Smooth muscle cell (in vitro differentiated cells): ENCODE results near the gene UBQLN4. TPM values are rescaled to one million over a fixed set of nuclear protein-coding genes. Genes with fewer than 3 reads are reported as not detected.

Experiments used
- DNase-seq: peaks from one replicate; lab custom pipeline; 2025; ENCODE audit not compliant: unreplicated experiment; lab: John Stamatoyannopoulos, UW
- H2AFZ ChIP-seq: fragments of 200-600 bp; sonication (generic); 2 replicates; pipeline ENCODE4 v1.6.0; 2016; ENCODE audit warnings: antibody characterized with exemption, low read depth, mild to moderate bottlenecking
- H3F3A ChIP-seq: fragments of 200-600 bp; sonication (generic); 2 replicates; pipeline ENCODE4 v1.6.0; 2017; ENCODE audit warnings: antibody characterized with exemption, low read depth
- H3K27ac ChIP-seq: fragments of 200-600 bp; sonication (generic); 2 replicates; pipeline ENCODE4 v1.5.1; 2016; ENCODE audit warnings: low read depth, mild to moderate bottlenecking
- H3K27me3 ChIP-seq: fragments of 200-600 bp; sonication (generic); 2 replicates; pipeline ENCODE4 v1.6.1; 2016; ENCODE audit warnings: low read depth, mild to moderate bottlenecking
- H3K36me3 ChIP-seq: fragments of 200-600 bp; sonication (generic); 2 replicates; pipeline ENCODE4 v1.5.1; 2016; ENCODE audit warnings: low read depth
- H3K4me1 ChIP-seq: fragments of 200-600 bp; sonication (generic); 2 replicates; pipeline ENCODE4 v1.5.1; 2016; ENCODE audit warnings: low read depth
- H3K4me2 ChIP-seq: fragments of 200-600 bp; sonication (generic); 2 replicates; pipeline ENCODE4 v1.6.0; 2016; ENCODE audit warnings: mild to moderate bottlenecking
- H3K4me3 ChIP-seq: fragments of 200-600 bp; sonication (generic); 2 replicates; pipeline ENCODE4 v1.5.1; 2016; ENCODE audit warnings: mild to moderate bottlenecking
- H3K79me2 ChIP-seq: fragments of 200-600 bp; sonication (generic); 2 replicates; pipeline ENCODE4 v1.6.0; 2016; ENCODE audit warnings: low read depth, mild to moderate bottlenecking
- H3K9ac ChIP-seq: fragments of 200-600 bp; sonication (generic); 2 replicates; pipeline ENCODE4 v1.6.0; 2016; ENCODE audit warnings: low read depth
- H3K9me3 ChIP-seq: fragments of 200-600 bp; sonication (generic); replicated peaks from 2 replicates; pipeline ENCODE4 v1.5.1; 2016; ENCODE audit warnings: low read depth
- H4K20me1 ChIP-seq: fragments of 200-600 bp; sonication (generic); 2 replicates; pipeline ENCODE4 v1.6.0; 2016; ENCODE audit warnings: low read depth
- CTCF ChIP-seq: fragments of 200-600 bp; sonication (generic); IDR thresholded peaks from 2 replicates; pipeline ENCODE4 v1.5.1; 2017; ENCODE audit warnings: borderline replicate concordance, mild to moderate bottlenecking, antibody characterized with exemption; ENCODE audit not compliant: insufficient read depth, poor library complexity, severe bottlenecking
- WGBS: methylation state at CpG from one replicate; pipeline ENCODE4 v1.1.7; 2016; ENCODE audit warnings: low lambda C conversion rate; 5-methylcytosine and 5-hydroxymethylcytosine counted together
- polyA plus RNA-seq: library from polyadenylated mRNA; unstranded; fragments of >200 nt; fragmentation: Nextera tagmentation; extraction: Ambion mirVana; gene quantifications from 2 replicates; pipeline ENCODE4 v1.2.1, GENCODE V29; 2016
- total RNA-seq: library from RNA; depleted of rRNA; stranded (reverse); fragments of >200 nt; gene quantifications from 2 replicates; pipeline ENCODE4 v1.2.3, GENCODE V29; 2014

The UBQLN4 gene
- total and polyA plus RNA-seq, 2 experiments from 2014 or later: 18.1 to 19.4 TPM

GRCh38 chr1:156100205-156100995, 46.8 kb upstream of the UBQLN4 start:
- H3K27ac ChIP-seq: peak overlapping the region; percentile 75
- H3K9me3 ChIP-seq: no peaks in the 10 kb centered on the region
- H3K36me3 ChIP-seq: no peaks in the 10 kb centered on the region
- H3K4me1 ChIP-seq: peaks cover 42% of the 10 kb centered on the region
- H3K27me3 ChIP-seq: no peaks in the 10 kb centered on the region
- H3K79me2 ChIP-seq: peaks cover 35% of the 10 kb centered on the region
- TF ChIP-seq CTCF: no peak
- no peak overlapping the region for H2AFZ ChIP-seq
- 72% methylated on average over 4 of the region's 4 CpGs for WGBS
- H3K9ac ChIP-seq: peak overlapping the region; percentile 18
- no peak for DNase-seq
- no peak overlapping the region for H3K4me3 ChIP-seq
- peaks cover 27% of the 10 kb centered on the region for H3F3A ChIP-seq
- no peak overlapping the region for H3K4me2 ChIP-seq
- H4K20me1 ChIP-seq: no peaks in the 10 kb centered on the region

GRCh38 chr1:156099282-156099681, 45.7 kb upstream of the UBQLN4 start:
- Histone ChIP-seq H3K4me2 (no peak overlapping the region), H2AFZ (no peak overlapping the region), H3K36me3 (no peaks in the 10 kb centered on the region), H3F3A (peaks cover 17% of the 10 kb centered on the region), H3K79me2 (peaks cover 34% of the 10 kb centered on the region), H3K4me1 (peaks cover 31% of the 10 kb centered on the region), H3K4me3 (no peak overlapping the region), H3K27me3 (no peaks in the 10 kb centered on the region), H3K27ac (peak overlapping the region; percentile 96), H3K9me3 (no peaks in the 10 kb centered on the region), H3K9ac (no peak overlapping the region), H4K20me1 (no peaks in the 10 kb centered on the region)
- TF ChIP-seq CTCF: no peak
- 99% methylated on average over 3 of the region's 3 CpGs for WGBS
- no peak for DNase-seq

GRCh38 chr1:156098784-156099183, 45.2 kb upstream of the UBQLN4 start:
- Histone ChIP-seq H3K36me3 (no peaks in the 10 kb centered on the region), H3K4me1 (peaks cover 27% of the 10 kb centered on the region), H3K27me3 (no peaks in the 10 kb centered on the region), H3K9ac (no peak overlapping the region), H3K27ac (peak overlapping the region; percentile 96), H3K9me3 (no peaks in the 10 kb centered on the region), H3F3A (peaks cover 17% of the 10 kb centered on the region), H3K4me3 (no peak overlapping the region), H3K79me2 (peaks cover 36% of the 10 kb centered on the region), H4K20me1 (no peaks in the 10 kb centered on the region), H2AFZ (no peak overlapping the region), H3K4me2 (no peak overlapping the region)
- no peak for TF ChIP-seq CTCF
- no peak for DNase-seq
- WGBS: 85% methylated on average over 2 of the region's 2 CpGs
